DMS 273 (cell line): ENCODE measurements around the gene BACH2.
"Not testable (repeated sequence)": the region's sequence is repeated elsewhere in the genome, so short reads cannot be mapped to it uniquely, and the experiment has no call there.

Experiments
- DNase-seq: peaks from one replicate; lab custom pipeline; 2025; ENCODE audit not compliant: unreplicated experiment; lab: John Stamatoyannopoulos, UW

Gene BACH2

DNA sequence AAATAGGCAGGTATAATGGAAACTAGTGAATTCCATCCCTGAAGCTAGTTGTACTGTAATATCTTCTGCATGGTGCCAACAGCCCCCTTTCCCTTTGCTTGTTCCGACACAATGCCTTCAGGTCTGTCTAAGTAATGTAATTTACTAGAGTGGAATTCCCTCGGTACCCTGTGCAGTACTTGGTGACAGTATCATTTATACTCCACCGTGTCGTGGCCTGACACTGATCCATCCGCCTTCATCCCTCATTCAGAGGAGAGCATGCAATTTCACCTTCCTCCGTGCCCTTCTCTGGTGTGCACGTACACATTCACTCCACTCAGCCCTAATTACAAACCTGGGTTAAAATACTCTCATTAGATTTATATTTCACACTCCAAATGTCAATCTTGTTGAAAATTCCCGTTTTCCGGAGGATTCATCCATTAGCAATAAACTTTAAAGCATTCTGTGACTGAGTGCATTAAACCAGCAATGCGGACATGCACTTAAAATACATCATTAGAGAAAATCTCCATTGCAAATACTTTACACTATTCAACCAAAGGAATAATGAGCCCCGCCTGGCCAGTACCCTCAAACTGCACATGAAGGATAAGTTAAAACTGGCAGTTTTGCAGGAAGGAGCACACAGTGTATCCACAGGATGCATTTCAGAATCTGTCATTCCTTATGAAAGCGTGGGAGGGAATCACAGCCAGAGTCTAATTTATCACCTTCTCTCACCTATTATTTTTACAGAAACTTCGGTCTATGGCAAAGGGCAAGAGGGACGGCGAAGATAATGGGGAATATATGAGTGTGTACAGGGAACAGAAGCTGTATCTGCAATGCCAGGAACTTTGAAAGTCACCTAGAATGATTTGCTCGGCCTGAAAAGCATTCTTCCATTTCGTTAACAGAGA is 219.9 kb downstream of the BACH2 start:
- DNase-seq = no peak

DNA sequence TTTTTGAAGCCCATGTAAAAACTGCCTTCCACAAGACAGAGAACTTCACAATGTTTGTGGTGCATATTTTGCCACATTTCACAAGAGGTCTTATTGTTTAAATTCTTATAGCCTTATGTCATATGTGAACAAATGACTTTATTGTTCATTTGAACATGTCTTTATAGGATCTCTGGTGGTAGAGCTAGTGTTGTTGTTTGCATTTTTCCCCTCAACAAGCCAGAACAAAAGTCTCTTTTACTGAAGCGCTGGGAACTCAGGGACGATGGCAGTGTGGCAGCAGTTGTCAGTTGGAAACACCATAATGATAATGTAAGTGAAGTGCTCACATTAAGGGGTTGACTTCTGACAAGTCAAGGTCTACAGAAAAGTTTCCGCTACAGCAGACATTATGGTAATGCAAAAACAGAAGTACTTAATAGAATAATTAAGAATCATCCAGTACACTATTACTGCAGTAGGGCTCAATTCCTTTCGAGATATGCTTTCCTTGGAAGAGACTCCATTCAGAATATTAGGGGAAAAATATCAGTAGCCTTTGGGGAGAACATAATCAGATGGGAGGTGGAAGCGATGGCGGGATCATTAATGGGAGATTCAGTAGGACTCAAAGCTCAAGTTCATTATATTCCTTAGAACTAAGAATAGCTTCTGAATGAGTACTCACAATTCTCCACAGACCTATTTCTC is 222.3 kb downstream of the BACH2 start:
- DNase-seq = no peak

DNA sequence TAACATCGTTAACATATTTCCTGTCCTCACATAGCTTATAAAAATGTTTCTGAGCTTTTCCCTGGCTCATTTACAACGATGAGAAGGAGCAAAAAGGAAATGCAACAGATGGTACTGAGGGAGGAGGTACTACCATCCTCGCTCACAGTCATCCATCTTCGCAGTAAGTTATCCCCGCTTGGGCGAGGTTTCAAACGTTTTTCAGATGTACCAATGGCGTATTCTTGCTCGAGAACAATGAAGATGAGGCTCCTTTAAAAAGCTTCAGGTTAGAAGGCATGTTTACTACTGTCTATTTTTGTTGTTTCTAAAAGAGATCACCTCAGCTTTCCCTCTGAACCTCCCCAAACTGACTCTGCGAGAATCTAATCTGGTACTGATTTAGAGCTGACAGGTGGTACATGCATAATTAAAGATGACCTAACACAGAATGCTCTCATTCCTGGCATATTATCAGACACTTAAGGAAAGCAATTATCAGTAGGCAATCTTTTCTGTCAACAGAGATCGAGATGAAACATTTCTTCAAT is 223.6 kb downstream of the BACH2 start:
- peak; percentile 85 for DNase-seq

DNA sequence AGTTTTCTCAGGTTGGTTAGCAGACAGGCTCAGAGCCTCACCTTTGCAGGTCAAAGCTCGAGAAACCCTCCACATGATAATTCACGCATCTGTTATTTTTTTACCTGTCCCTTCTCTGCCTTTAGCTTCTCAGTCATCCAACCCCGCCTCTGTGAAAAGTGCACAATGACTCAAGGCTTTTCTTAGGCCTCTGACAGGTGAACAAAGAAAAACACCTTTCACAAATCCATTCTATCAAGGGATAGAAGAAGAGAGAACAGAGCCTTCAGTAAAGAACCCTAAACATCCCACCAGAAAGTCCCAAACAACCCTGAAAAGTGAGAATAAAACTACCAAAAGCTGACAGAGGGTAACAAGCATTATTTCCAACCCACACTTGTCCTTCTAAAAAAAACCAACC is 224.1 kb downstream of the BACH2 start:
- DNase-seq = no peak

DNA sequence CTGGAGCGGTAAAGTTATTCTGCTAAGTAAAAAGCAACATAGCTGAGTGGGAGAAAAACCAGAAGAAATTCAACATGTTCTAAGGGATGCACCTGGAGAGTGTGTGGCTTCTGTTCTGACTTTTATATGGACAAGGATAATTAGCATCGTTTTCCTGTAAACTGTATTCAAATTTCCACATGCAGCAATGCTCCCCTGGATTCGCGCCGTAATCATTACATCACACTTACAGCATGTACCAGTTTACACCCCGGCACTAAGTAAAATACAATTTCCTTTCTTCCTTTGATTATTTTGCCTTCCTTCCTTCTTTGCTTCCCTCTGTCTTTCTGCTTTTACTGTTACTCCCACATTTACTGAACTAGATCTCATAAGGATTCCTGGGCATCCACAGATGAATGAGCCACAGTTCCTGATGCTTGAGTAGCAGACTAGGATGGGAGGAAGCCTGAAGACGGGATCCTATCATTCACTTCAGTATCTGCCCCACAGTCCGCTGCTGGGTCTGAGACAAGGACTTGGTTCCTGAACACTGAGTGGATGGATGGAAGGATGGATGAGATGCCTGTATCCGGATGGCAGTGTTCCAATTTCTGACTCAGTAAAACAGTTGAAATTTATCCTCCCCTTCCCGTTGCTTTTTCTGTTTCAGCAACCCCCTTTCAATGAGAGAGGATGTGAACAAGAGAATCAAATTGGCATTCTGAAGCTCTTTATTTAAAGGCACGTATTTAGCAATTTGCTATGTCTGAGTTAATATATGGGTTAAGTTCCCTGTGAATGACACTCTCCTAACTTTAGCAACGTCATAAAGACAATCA is 227.7 kb downstream of the BACH2 start:
- no peak for DNase-seq

DNA sequence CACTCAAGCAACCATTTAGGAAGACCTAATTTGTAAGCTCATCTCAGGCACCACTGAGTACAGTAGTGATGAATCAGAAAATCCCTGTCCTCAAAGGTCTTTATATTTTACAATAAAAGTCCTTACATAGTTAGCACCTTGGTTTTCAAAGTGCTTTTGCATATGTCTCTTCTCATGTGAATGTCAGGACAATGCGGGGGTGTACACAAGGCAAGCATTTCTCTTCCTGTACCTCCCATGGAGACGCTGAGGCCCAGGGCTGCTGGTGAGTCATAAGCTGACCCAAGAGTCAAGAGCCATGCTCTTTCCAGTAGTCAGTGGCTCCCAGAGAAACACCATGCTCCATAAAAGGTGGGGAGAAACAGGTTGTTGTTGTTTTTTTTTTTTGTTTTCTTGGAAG is 228.4 kb downstream of the BACH2 start:
- DNase-seq = peak; percentile 28

DNA sequence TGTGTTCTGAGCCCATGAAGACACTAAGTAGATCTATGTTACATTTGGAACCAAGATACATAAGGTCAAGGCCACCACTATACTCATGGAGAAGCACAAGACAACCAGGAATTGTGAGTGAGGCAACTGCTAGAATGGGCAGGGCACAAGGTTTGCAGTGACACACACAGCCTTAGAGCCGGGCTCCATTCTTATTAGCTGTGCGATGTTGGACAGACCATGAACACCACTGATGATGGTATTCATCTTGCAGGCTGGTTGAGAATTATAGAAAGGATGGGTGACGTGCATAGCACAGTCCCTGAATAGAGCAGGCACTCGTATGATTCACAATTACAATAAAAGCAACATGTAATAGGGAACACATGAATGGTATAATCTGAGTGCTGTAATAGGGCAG is 229.9 kb downstream of the BACH2 start:
- no peak for DNase-seq

DNA sequence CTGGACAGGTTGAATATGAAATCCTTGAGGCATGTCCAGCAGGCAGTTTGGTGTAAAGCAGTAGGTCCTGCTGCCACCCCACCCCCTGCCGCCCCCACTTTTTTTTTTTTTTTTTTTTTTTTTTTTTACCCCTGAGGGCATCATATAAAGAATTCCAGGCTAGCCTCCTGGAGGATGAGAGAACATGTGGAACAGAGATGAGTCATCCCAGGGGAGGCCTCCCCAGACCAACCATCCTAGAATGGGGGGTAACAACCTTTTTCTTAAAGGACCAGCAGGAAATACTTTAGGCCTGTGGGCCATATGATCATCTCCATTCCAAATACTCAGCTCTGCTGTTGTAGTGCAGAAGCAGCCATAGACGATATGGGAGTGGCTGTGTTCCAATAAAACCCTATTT is 231.5 kb downstream of the BACH2 start:
- no peak for DNase-seq

DNA sequence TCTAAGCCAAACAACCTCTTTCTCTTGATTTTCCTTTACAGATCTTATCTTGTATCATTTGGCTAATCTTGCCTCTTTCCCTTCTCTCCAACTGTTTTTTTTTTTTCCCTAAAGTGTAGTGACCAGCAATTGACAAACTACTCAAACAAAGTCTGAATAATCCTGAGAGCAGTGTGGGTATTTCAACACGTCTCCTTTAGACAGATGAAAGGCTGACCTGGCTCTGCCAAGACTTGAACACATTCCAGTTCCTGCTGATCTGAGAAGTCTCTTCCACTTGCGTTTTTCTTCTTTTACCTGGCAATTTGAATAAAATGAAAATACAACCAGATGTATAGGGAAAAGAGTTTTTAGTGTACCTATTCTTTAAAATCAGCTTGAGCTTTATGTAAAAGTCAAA is 234.0 kb downstream of the BACH2 start:
- DNase-seq = no peak

DNA sequence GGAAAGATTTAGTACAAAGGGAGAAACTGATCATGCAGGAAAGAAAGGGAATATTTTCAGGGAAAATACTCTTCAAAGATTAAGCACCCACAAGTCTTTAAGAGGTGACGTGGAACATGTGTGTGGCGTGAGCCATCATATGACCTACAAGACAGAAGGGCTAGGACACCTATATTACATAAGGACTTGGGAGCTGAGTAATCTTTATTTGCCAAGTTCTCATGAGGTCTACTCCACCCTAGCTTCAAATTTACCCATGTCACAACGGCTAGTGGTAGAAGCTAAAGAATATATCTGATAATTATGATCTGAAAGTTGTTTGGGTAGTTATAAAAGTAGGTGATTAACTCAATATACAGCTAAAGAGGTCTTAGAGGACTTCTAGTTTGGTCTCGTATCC is 234.6 kb downstream of the BACH2 start:
- DNase-seq = no peak

DNA sequence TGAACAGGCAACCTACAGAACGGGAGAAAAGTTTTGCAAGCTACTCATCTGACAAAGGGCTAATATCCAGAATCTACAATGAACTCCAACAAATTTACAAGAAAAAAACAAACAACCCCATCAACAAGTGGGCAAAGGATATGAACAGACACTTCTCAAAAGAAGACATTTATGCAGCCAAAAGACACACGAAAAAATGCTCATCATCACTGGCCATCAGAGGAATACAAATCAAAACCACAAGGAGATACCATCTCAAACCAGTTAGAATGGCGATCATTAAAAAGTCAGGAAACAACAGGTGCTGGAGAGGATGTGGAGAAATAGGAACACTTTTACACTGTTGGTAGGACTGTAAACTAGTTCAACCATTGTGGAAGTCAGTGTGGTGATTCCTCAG is 237.5 kb downstream of the BACH2 start:
- DNase-seq = not testable (repeated sequence)

DNA sequence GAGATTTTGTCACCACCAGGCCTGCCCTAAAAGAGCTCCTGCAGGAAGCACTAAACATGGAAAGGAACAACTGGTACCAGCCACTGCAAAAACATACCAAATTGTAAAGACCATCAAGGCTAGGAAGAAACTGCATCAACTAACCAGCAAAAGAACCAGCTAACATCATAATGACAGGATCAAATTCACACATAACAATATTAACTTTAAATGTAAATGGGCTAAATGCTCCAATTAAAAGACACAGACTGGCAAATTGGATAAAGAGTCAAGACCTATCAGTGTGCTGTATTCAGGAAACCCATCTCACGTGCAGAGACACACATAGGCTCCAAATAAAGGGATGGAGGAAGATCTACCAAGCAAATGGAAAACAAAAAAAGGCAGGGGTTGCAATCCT is 240.7 kb downstream of the BACH2 start:
- not testable (repeated sequence) for DNase-seq

DNA sequence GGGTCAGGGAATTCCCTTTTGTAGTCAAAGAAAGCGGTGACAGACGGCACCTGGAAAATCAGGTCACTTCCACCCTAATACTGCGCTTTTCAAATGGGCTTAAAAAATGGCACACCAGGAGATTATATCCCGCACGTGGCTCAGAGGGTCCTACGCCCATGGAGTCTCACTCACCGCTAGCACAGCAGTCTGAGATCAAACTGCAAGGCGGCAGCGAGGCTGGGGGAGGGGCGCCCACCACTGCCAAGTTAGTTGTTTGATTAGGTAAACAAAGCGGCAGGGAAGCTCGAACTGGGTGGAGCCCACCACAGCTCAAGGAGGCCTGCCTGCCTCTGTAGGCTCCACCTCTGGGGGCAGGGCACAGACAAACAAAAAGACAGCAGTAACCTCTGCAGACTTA is 242.4 kb downstream of the BACH2 start:
- DNase-seq = not testable (repeated sequence)

DNA sequence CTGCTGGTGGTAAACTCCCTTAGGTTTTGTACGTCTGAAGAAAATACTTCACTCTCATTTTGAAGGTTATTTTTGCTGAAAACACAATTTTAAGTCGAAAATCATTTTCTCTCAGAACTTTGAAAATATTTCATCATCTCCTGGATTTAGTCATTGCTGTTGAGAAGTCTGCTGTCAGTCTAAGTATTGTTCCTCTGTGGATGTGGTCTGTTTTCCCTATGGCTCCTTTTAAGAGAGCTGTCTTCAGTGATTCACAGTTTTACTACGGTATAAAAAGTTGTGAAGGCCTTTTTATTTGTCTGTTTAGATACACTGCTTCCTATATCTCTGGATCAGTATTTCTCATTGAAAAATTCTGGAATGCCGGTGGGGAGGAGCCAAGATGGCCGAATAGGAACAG is 243.0 kb downstream of the BACH2 start:
- no peak for DNase-seq

DNA sequence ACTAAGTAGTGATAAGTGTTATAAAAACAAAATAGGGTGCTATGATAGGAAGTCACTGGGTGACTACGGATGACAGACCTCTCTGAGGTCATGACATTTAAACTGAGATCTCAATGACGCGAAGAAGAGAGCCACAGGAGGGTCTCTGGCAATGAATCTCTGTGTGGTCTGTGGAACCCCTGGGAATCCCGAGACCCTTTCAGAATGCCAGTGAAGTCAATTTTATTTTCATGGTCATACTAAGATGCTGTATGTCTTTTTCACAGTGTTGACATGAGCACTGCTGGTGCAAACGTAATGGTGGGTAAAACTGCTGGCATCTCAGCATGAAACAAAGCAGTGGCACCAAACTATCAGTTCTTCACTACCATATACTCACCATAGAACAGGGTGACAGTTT is 247.3 kb downstream of the BACH2 start:
- no peak for DNase-seq

DNA sequence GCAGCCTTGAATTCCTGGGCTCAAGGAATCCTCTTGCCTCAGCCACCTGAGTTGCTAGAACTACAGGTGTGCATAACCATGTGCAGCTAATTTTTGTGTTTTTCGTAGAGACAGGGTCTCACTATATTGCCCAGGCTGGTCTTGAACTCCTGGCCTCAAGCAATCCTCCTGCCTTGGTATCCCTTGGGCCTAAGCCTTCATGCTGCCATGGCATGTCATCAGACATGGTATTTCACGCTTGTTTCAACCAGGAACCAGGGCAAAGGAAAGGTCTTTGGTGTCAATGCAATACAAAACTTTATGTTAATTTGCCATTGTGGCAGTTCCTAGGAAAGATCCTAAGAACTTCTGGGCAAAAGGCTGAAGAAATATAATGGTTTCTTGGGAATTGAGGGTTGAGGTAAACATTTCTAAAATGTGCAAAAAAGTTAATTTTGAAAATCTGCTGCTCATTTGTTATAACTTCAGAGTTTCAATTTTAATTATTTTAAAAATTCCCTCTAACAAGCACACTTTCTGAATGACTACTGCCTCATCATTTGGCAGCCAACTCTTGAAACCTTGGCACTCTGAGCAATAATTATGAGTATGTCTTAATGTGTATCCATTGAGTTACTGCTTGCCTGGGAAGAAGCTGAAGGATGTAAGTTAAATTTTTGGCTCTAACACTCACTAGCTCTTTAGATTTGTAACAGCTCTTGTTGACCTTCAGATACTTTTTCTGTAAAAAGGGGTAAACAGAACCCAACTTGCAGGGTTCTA is 248.3 kb downstream of the BACH2 start:
- DNase-seq = no peak

DNA sequence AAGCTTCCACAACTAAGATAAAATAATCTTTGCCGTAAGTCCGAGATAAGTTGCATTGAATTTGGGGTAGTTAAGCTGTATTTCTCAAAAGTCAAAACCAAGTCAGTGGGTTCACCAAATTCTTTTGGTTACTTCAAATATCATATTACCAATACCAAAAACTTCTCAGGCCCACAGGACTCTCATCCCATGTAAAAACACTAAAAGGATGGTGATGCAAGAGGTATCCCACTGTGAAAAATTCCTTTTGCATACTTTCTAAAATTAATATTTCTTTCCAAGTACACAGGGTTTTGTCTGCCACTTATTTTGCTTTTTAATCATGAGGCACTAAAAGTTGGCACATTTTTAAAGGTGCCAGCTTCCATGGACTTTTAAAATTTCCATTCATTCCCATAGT is 251.1 kb downstream of the BACH2 start:
- DNase-seq = no peak

DNA sequence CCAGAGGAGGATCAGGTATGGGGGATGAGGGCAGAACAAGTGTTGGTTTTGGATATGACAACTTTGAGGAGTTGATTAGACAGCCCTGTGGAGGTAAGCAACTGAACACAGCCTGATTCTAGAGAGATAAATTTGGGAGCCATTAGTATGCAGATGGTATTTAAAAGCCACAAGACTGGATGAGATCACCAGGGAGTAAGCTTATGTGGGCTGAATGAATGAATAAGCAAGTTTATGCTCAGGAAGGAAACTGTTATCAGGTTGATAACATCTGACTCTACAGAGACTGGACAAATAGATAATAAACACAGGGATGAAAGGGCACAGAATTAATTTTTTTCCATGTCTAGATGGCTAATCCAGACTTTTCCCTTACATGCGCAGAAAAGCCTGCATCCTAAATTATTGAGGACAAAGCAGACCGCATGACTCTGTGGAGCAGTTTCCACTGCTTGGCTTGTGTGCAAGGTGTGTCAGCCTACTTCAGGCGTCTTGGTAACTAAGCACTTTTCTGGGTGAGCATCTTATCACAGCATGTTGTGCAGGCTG is 251.7 kb downstream of the BACH2 start:
- DNase-seq = peak; percentile 52

DNA sequence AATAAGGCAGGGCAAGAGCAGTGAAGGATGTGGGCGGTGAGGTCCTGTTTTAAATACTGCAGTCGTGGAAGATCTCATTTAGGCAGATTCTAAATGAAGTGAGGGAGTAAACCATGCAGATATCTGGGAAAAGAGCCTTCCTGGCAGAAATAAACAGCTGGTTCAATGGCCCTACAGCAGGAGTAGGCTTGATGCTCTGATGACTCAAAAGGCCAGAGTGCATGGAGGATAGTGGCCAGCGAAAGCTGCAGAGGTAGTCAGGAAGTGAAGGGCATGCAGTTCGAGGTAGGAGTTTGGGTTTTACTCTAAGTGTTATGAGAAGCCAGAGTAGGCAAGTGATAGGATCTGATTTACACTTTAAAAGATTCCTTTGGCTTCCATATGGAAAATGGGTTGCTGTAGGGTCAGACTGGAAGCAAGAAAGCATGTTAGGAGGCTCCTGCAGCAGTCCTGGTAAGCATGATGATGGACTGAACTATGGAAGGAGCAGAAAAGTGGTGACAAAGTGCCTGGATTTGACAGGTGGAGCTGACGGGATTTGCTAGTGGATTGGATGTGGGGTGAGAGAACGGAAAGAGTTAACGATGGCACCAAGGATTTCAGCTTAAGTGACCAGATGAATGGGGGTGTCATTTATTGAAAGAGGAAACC is 252.3 kb downstream of the BACH2 start:
- DNase-seq = no peak

DNA sequence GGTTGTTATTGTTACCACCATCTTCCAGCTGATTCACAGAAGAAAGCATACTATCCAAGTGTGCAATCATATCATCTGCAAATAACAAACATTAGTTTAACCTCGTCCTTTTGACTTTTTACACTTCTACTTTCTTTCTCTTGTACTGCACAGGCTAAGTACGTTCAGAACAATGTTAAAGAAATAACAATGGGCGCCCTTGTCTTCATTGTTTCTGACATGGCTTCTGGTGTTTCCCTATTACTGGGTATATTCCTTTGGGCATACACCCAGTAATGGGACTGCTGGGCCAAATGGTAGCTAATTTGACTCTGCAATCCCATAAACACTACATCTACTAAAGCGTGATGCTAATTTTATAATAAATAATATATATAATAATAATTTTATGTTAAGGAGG is 255.7 kb downstream of the BACH2 start:
- DNase-seq = no peak
